SK-N-SH (cell line): ENCODE data around the gene MAGEB2. TPM values are rescaled to one million over a fixed set of nuclear protein-coding genes. Genes with fewer than 3 reads are reported as not detected.

ENCODE experiments used
- CTCF ChIA-PET: fragments of 300-600, 350-600 bp; formaldehyde crosslinking; extraction: SDS; loops from one replicate; lab custom pipeline; 2021; lab: Yijun Ruan, JAX
- POLR2A ChIA-PET: fragments of 350-600 bp; sonication (Branson Sonifier 250); formaldehyde crosslinking; extraction: SDS; loops from one replicate; lab custom pipeline; 2020; ENCODE audit warnings: antibody characterized with exemption, inconsistent platforms; lab: Yijun Ruan, JAX
- DNase-seq: peaks from one replicate; pipeline ENCODE4 v3.0.0; 2012
- H2AFZ ChIP-seq: fragments of 200-600 bp; sonication (generic); 2 replicates; pipeline ENCODE4 v1.8.1; 2016; ENCODE audit warnings: antibody characterized with exemption, mild to moderate bottlenecking, low read depth
- H3F3A ChIP-seq: fragments of 200-600 bp; sonication (generic); replicated peaks from 2 replicates; pipeline ENCODE3; 2016; ENCODE audit warnings: antibody characterized with exemption, mild to moderate bottlenecking; ENCODE audit not compliant: insufficient read depth
- H3K27ac ChIP-seq, 2 experiments: fragments of 200-500 bp in 1 of 2; fragments of 200-600 bp in 1 of 2; sonication (Bioruptor generic) in 1 of 2; sonication (generic), shearing (Covaris generic) in 1 of 2; 2 replicates each; pipeline versions ENCODE4 v1.5.1 to v1.6.1; 2014 to 2016; ENCODE audit warnings: low read depth in 2 of 2, inconsistent platforms in 1 of 2, low read length in 1 of 2, mild to moderate bottlenecking in 1 of 2, mixed read lengths in 1 of 2
- H3K27me3 ChIP-seq: fragments of 200-600 bp; sonication (generic), shearing (Covaris generic); 2 replicates; pipeline ENCODE4 v1.6.1; 2016; ENCODE audit warnings: mixed run types; ENCODE audit not compliant: insufficient read depth
- H3K36me3 ChIP-seq, 2 experiments: fragments of 200-500 bp in 1 of 2; fragments of 200-600 bp in 1 of 2; sonication (Bioruptor generic) in 1 of 2; sonication (generic) in 1 of 2; replicated peaks in 1 of 2; 2 replicates each; pipeline versions ENCODE3 to v1.5.1; 2014 to 2016; ENCODE audit warnings: low read length in 1 of 2, mild to moderate bottlenecking in 1 of 2; ENCODE audit not compliant: insufficient read depth in 2 of 2, control insufficient read depth in 1 of 2
- H3K4me1 ChIP-seq, 2 experiments: fragments of 200-500 bp in 1 of 2; fragments of 200-600 bp in 1 of 2; sonication (Bioruptor generic) in 1 of 2; sonication (generic), shearing (Covaris generic) in 1 of 2; 2 replicates each; pipeline versions ENCODE4 v1.5.1 to v1.6.1; 2014 to 2016; ENCODE audit warnings: low read depth in 1 of 2, low read length in 1 of 2, mixed run types in 1 of 2; ENCODE audit not compliant: insufficient read depth in 2 of 2, control insufficient read depth in 1 of 2
- H3K4me2 ChIP-seq: fragments of 200-600 bp; sonication (generic), shearing (Covaris generic); 2 replicates; pipeline ENCODE4 v1.6.1; 2017; ENCODE audit warnings: mixed run types
- H3K4me3 ChIP-seq, 2 experiments: fragments of 200-500 bp in 1 of 2; fragments of 200-600 bp in 1 of 2; sonication (Bioruptor generic) in 1 of 2; sonication (generic), shearing (Covaris generic) in 1 of 2; 2 replicates each; pipeline versions ENCODE4 v1.5.1 to v1.8.1; 2014 to 2016; ENCODE audit warnings: low read depth in 2 of 2, inconsistent platforms in 1 of 2, low read length in 1 of 2, mild to moderate bottlenecking in 1 of 2, mixed read lengths in 1 of 2, moderate library complexity in 1 of 2
- H3K79me2 ChIP-seq: fragments of 200-600 bp; sonication (generic); 2 replicates; pipeline ENCODE4 v1.8.1; 2017; ENCODE audit warnings: mild to moderate bottlenecking; ENCODE audit not compliant: insufficient read depth
- H3K9ac ChIP-seq: fragments of 200-600 bp; sonication (generic); 2 replicates; pipeline ENCODE4 v1.6.1; 2017; ENCODE audit warnings: mixed run types
- H3K9me2 ChIP-seq: fragments of 200-600 bp; sonication (generic); 2 replicates; pipeline ENCODE4 v1.6.1; 2017; ENCODE audit warnings: mixed run types
- H3K9me3 ChIP-seq: fragments of 200-600 bp; sonication (generic); 2 replicates; pipeline ENCODE4 v1.6.1; 2017; ENCODE audit warnings: mixed run types, mild to moderate bottlenecking, moderate library complexity
- H4K20me1 ChIP-seq: fragments of 200-600 bp; sonication (generic); 2 replicates; pipeline ENCODE4 v1.6.1; 2017; ENCODE audit warnings: mild to moderate bottlenecking, mixed run types; ENCODE audit not compliant: insufficient read depth
- GATA2 ChIP-seq: sonication (generic); formaldehyde crosslinking; IDR thresholded peaks from 2 replicates; pipeline ENCODE4 v1.5.0; 2020; ENCODE audit warnings: mild to moderate bottlenecking, missing genetic modification reagents
- MXI1 ChIP-seq: IDR thresholded peaks from 2 replicates; pipeline ENCODE4 v1.6.1; 2012; ENCODE audit warnings: mild to moderate bottlenecking, low read depth, low read length, improper control_type of control experiment
- NFIC ChIP-seq: IDR thresholded peaks from 2 replicates; pipeline ENCODE4 v1.4.0; 2012; ENCODE audit warnings: borderline replicate concordance
- NRF1 ChIP-seq: IDR thresholded peaks from 2 replicates; pipeline ENCODE4 v1.6.1; 2012; ENCODE audit warnings: low read depth, mild to moderate bottlenecking, low read length
- POLR2AphosphoS5 ChIP-seq: IDR thresholded peaks from 2 replicates; pipeline ENCODE4 v1.6.1; 2012; ENCODE audit warnings: low read depth, low read length
- RAD21 ChIP-seq: IDR thresholded peaks from 2 replicates; pipeline ENCODE4 v1.6.1; 2012; ENCODE audit warnings: mild to moderate bottlenecking, low read length
- RCOR1 ChIP-seq: fragments of 150-350 bp; IDR thresholded peaks from 2 replicates; pipeline ENCODE4 v1.6.1; 2017; ENCODE audit warnings: antibody characterized with exemption, low read length
- TCF12 ChIP-seq: IDR thresholded peaks from 2 replicates; pipeline ENCODE4 v1.4.0; 2012
- WGBS: methylation state at CpG from one replicate; pipeline ENCODE4 v1.1.6; 2017; ENCODE audit warnings: low lambda C conversion rate; 5-methylcytosine and 5-hydroxymethylcytosine counted together
- polyA plus RNA-seq, 3 experiments: library from polyadenylated mRNA; depleted of rRNA; stranded (reverse); fragments of >200 nt; gene quantifications; 2 replicates each; pipeline ENCODE4 v1.2.3, GENCODE V29; 2012
- TF ChIP-seq, protein P1 (sequence below): fragments of 200-600 bp; sonication (generic); IDR thresholded peaks from 2 replicates; pipeline ENCODE4 v1.6.1; 2017; ENCODE audit warnings: antibody characterized with exemption, mild to moderate bottlenecking, moderate library complexity
- TF ChIP-seq, protein P2 (sequence below): IDR thresholded peaks from 2 replicates; pipeline ENCODE4 v1.4.0; 2012; ENCODE audit warnings: low read depth
- TF ChIP-seq, protein P3 (sequence below): IDR thresholded peaks from 2 replicates; pipeline ENCODE4 v1.6.1; 2012; ENCODE audit warnings: mild to moderate bottlenecking, low read depth, low read length, moderate library complexity
- TF ChIP-seq, protein P4 (sequence below): IDR thresholded peaks from 2 replicates; pipeline ENCODE4; 2012
- TF ChIP-seq, protein P5 (sequence below): IDR thresholded peaks from 2 replicates; pipeline ENCODE4 v1.4.0; 2012; ENCODE audit warnings: low read depth, borderline replicate concordance
- TF ChIP-seq, protein P6 (sequence below): fragments of 150-350 bp; IDR thresholded peaks from 2 replicates; pipeline ENCODE4 v1.6.1; 2016; ENCODE audit warnings: mild to moderate bottlenecking, low read depth, low read length

MAGEB2 gene
- polyA plus RNA-seq, 1 of the 3 experiments (the other 2 are of a cell fraction) = 2.7 TPM

DNA sequence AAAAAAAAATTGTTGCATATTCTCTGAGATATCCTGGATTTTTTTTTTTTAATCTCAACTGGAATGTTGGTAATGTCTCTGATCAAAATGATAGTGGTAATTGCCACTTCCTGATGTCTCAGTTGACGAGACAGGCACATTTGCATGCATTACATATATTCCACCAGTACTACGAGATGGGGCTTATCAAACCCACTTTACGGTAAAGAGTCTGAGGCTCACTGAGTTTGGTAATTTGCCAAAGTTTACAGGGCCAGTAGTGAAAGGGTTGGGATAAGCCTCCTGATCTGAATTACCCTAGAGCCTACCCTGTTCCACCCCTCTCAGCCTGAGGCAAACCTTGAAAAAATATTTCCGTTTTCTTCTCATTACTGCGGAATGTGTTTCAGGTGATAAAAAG, 5.3 kb downstream of the MAGEB2 start (continued):
- TF ChIP-seq, protein P1, sequence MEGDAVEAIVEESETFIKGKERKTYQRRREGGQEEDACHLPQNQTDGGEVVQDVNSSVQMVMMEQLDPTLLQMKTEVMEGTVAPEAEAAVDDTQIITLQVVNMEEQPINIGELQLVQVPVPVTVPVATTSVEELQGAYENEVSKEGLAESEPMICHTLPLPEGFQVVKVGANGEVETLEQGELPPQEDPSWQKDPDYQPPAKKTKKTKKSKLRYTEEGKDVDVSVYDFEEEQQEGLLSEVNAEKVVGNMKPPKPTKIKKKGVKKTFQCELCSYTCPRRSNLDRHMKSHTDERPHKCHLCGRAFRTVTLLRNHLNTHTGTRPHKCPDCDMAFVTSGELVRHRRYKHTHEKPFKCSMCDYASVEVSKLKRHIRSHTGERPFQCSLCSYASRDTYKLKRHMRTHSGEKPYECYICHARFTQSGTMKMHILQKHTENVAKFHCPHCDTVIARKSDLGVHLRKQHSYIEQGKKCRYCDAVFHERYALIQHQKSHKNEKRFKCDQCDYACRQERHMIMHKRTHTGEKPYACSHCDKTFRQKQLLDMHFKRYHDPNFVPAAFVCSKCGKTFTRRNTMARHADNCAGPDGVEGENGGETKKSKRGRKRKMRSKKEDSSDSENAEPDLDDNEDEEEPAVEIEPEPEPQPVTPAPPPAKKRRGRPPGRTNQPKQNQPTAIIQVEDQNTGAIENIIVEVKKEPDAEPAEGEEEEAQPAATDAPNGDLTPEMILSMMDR = no peak
- no peak for TF ChIP-seq RCOR1
- TF ChIP-seq, all 33 proteins: peak for 0

DNA sequence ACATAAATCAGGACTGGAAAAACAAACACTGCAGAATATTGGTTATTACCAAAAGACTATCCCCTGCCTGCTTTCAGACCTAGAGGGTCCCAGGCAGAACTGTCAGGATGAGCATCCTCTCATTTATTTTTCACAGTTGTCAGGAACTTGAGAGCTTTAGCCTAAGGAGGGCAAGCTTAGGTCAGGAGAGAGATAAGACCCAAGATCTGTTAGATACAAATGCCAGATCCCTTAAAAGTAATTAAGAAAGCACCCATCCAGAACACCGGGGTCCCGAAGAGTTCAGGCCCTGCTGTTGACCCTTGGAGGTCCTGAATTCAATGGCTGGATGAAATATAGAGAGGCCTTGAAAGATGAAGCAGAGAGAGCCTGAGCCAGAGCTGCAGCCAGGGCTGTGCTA, 9.2 kb downstream of the MAGEB2 start:
- H3K9me2 ChIP-seq = no peaks in the 10 kb centered on the region
- no peak for DNase-seq
- no peak overlapping the region for H3K4me2 ChIP-seq
- H3K9me3 ChIP-seq = no peaks in the 10 kb centered on the region
- H3K9ac ChIP-seq = no peak overlapping the region
- H4K20me1 ChIP-seq = no peaks in the 10 kb centered on the region
- H3K4me3 ChIP-seq = no peak overlapping the region
- H3F3A ChIP-seq = no peaks in the 10 kb centered on the region
- no peaks in the 10 kb centered on the region for H3K79me2 ChIP-seq
- TF ChIP-seq, protein P2, sequence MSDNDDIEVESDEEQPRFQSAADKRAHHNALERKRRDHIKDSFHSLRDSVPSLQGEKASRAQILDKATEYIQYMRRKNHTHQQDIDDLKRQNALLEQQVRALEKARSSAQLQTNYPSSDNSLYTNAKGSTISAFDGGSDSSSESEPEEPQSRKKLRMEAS = no peak
- TF ChIP-seq, protein P3, sequence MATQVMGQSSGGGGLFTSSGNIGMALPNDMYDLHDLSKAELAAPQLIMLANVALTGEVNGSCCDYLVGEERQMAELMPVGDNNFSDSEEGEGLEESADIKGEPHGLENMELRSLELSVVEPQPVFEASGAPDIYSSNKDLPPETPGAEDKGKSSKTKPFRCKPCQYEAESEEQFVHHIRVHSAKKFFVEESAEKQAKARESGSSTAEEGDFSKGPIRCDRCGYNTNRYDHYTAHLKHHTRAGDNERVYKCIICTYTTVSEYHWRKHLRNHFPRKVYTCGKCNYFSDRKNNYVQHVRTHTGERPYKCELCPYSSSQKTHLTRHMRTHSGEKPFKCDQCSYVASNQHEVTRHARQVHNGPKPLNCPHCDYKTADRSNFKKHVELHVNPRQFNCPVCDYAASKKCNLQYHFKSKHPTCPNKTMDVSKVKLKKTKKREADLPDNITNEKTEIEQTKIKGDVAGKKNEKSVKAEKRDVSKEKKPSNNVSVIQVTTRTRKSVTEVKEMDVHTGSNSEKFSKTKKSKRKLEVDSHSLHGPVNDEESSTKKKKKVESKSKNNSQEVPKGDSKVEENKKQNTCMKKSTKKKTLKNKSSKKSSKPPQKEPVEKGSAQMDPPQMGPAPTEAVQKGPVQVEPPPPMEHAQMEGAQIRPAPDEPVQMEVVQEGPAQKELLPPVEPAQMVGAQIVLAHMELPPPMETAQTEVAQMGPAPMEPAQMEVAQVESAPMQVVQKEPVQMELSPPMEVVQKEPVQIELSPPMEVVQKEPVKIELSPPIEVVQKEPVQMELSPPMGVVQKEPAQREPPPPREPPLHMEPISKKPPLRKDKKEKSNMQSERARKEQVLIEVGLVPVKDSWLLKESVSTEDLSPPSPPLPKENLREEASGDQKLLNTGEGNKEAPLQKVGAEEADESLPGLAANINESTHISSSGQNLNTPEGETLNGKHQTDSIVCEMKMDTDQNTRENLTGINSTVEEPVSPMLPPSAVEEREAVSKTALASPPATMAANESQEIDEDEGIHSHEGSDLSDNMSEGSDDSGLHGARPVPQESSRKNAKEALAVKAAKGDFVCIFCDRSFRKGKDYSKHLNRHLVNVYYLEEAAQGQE = no peak
- TF ChIP-seq NRF1 (no peak), RAD21 (no peak), GATA2 (no peak), POLR2AphosphoS5 (no peak), TCF12 (no peak), MXI1 (no peak), NFIC (no peak)
- TF ChIP-seq, protein P4, sequence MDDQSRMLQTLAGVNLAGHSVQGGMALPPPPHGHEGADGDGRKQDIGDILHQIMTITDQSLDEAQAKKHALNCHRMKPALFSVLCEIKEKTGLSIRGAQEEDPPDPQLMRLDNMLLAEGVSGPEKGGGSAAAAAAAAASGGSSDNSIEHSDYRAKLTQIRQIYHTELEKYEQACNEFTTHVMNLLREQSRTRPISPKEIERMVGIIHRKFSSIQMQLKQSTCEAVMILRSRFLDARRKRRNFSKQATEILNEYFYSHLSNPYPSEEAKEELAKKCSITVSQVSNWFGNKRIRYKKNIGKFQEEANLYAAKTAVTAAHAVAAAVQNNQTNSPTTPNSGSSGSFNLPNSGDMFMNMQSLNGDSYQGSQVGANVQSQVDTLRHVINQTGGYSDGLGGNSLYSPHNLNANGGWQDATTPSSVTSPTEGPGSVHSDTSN = no peak
- TF ChIP-seq, protein P5, sequence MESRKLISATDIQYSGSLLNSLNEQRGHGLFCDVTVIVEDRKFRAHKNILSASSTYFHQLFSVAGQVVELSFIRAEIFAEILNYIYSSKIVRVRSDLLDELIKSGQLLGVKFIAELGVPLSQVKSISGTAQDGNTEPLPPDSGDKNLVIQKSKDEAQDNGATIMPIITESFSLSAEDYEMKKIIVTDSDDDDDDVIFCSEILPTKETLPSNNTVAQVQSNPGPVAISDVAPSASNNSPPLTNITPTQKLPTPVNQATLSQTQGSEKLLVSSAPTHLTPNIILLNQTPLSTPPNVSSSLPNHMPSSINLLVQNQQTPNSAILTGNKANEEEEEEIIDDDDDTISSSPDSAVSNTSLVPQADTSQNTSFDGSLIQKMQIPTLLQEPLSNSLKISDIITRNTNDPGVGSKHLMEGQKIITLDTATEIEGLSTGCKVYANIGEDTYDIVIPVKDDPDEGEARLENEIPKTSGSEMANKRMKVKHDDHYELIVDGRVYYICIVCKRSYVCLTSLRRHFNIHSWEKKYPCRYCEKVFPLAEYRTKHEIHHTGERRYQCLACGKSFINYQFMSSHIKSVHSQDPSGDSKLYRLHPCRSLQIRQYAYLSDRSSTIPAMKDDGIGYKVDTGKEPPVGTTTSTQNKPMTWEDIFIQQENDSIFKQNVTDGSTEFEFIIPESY = no peak
- TF ChIP-seq, protein P6, sequence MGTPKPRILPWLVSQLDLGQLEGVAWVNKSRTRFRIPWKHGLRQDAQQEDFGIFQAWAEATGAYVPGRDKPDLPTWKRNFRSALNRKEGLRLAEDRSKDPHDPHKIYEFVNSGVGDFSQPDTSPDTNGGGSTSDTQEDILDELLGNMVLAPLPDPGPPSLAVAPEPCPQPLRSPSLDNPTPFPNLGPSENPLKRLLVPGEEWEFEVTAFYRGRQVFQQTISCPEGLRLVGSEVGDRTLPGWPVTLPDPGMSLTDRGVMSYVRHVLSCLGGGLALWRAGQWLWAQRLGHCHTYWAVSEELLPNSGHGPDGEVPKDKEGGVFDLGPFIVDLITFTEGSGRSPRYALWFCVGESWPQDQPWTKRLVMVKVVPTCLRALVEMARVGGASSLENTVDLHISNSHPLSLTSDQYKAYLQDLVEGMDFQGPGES = no peak
- TF ChIP-seq, all 33 proteins: peak for 0
- no peaks in the 10 kb centered on the region for H3K36me3 ChIP-seq
- no peak overlapping the region for H2AFZ ChIP-seq
- no peaks in the 10 kb centered on the region; the same call in 1 of the 2 replicates for H3K27me3 ChIP-seq
- no peak overlapping the region for H3K27ac ChIP-seq
- no peaks in the 10 kb centered on the region for H3K4me1 ChIP-seq
- CTCF ChIA-PET = no interaction called here
- POLR2A ChIA-PET = no interaction called here
- 0% methylated on average over 2 of the region's 2 CpGs for WGBS
